ENCODE results near the gene FITM1.

Gene FITM1

DNA sequence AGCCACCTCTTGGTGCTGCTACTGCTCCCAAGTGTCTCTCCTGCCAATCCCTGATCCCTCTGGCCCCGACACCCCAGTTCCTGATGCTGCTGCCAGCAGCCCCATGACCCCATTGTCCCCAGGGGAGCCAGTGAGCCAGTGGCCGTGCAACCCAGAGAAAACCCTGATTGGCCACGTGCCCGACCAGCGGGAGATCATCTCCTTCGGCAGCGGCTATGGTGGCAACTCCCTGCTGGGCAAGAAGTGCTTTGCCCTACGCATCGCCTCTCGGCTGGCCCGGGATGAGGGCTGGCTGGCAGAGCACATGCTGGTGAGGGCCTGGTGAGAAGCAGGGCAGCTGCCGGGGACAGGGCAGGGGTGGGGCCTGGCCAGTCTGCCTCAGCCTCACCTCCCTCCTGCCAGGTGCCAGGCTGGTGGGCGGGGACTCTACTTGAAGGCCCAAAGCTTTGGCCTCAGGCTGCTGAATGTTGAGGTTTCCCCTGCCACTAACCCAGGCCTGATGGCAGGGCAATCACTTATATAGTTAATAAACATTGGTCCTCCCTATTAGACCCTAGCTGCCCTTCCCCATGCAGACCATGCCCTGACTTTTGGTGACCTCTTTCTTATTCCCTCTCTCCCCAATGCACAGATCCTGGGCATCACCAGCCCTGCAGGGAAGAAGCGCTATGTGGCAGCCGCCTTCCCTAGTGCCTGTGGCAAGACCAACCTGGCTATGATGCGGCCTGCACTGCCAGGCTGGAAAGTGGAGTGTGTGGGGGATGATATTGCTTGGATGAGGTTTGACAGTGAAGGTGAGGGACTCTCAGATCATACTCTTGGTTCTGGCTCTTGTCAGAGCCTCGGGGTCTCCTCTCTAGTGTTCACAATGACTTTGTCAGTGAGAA lies 31.3 kb upstream of the FITM1 start:
- TF ChIP-seq HDGF (IDR thresholded peaks at IDR 0.05; ENCODE audit: borderline replicate concordance) (no peak), L3MBTL2 (conservative IDR thresholded peaks at IDR 0.05) (no peak), ARNT (IDR thresholded peaks at IDR 0.05) (no peak), ZNF384 (IDR thresholded peaks at IDR 0.05) (no peak), ELF4 (IDR thresholded peaks at IDR 0.05) (no peak), SUZ12 (IDR thresholded peaks at IDR 0.05) (no peak), NFRKB (IDR thresholded peaks at IDR 0.05) (no peak), LEF1 (IDR thresholded peaks at IDR 0.05; ENCODE audit: borderline replicate concordance) (no peak), TARDBP (IDR thresholded peaks at IDR 0.05) (no peak), FOXM1 (IDR thresholded peaks at IDR 0.05; ENCODE audit: borderline replicate concordance) (no peak), CTBP1 (IDR thresholded peaks at IDR 0.05; ENCODE audit: borderline replicate concordance) (no peak), SP1 (IDR thresholded peaks at IDR 0.05) (no peak), FOXA1 (IDR thresholded peaks at IDR 0.05) (no peak)
- ChIA-PET CTCF (interaction anchor here (2.3 kb wide), 1 partner anchor 9 kb away, joined by 6 read pairs; no protein-coding TSS in a partner anchor), POLR2A (interaction anchor here (1.4 to 8.8 kb wide), 2 partner anchors 7 to 37 kb away, joined by 3 to 162 read pairs; partner anchors contain the start of gene PSME1)
- no peak for DNase-seq (ENCODE audit: extremely low spot score)

DNA sequence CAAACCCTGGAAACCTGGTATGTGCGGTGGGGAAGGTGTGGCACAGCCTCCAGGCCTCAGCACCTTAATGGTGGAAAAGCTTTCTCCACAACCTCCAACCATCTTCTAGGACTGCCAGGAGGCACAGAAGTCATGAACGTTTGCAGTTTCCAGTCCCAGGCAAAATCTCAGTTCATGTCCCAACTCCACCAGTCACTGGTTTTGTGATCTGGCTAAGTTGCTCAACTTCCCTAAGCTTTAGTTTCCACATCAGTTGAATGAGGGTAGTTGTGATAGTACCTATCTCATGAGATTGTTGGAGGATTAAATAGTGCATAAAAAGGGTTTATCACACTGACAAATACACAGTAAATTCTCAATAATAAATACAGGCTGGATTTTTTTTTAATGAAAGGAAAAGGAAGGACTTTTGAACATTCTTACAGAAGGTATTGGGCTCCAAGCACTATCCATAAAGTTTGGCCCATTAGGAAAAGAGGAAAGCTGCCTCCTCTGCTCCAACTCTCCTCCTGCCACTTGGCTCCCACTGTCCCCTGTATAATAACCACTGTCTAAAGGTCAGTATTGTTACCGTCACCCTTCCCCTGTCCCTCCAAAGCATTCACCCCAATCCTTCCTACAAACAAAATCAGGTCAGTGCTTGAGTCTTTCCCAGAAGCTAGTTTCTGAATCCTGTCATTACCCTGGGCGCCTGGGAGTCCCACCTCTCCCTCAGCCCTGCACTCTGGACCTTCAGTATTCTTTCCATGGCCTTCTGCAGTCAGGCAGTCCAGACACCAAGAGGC lies 30.1 kb upstream of the FITM1 start:
- POLR2A ChIA-PET, result interaction anchor here (1.6 to 3.1 kb wide), 3 partner anchors 14 to 35 kb away, joined by 5 to 13 read pairs (median 5); partner anchors contain the start of genes DCAF11, NRL and PSME1
- DNase-seq (ENCODE audit: extremely low spot score), result no peak
- TF ChIP-seq SUZ12 (IDR thresholded peaks at IDR 0.05) (no peak), LEF1 (IDR thresholded peaks at IDR 0.05; ENCODE audit: borderline replicate concordance) (no peak), ZNF384 (IDR thresholded peaks at IDR 0.05) (no peak), CTBP1 (IDR thresholded peaks at IDR 0.05; ENCODE audit: borderline replicate concordance) (no peak), HDGF (IDR thresholded peaks at IDR 0.05; ENCODE audit: borderline replicate concordance) (no peak), FOXA1 (IDR thresholded peaks at IDR 0.05) (no peak), NFRKB (IDR thresholded peaks at IDR 0.05) (no peak), TARDBP (IDR thresholded peaks at IDR 0.05) (no peak), FOXM1 (IDR thresholded peaks at IDR 0.05; ENCODE audit: borderline replicate concordance) (no peak), L3MBTL2 (conservative IDR thresholded peaks at IDR 0.05) (no peak), FOXK2 (IDR thresholded peaks at IDR 0.05) (no peak), SP1 (IDR thresholded peaks at IDR 0.05) (no peak), BHLHE40 (IDR thresholded peaks at IDR 0.05; ENCODE audit: borderline replicate concordance) (no peak), ARNT (IDR thresholded peaks at IDR 0.05) (no peak), ELF4 (IDR thresholded peaks at IDR 0.05) (no peak)
- TF ChIP-seq, protein P1, sequence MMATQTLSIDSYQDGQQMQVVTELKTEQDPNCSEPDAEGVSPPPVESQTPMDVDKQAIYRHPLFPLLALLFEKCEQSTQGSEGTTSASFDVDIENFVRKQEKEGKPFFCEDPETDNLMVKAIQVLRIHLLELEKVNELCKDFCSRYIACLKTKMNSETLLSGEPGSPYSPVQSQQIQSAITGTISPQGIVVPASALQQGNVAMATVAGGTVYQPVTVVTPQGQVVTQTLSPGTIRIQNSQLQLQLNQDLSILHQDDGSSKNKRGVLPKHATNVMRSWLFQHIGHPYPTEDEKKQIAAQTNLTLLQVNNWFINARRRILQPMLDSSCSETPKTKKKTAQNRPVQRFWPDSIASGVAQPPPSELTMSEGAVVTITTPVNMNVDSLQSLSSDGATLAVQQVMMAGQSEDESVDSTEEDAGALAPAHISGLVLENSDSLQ (IDR thresholded peaks at IDR 0.05), result no peak
- CTCF ChIA-PET, result no interaction called here

DNA sequence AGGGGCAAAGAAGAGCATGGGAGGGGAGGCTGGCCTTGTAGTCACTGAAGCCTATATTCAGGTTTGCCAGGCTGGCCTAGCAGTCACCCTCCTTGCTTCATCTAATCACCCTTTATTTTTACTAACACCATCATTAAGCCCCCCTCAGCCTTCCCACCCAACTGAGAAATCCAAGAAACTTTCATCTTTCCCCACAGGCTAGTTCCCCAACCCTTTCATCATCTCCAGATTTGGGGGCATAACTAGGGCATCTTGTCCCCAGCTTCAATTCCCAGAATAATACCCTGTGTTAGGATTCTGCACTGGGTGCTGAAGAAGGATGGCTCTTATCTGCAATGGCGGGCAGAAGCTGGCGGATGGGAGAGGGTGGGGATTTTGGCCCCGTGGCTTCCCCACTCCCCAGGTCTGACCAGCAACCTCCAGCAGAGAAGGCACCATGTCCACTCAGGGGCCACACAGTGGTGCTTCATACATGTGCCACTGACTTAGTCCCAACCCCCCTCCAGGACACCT lies 29.4 kb upstream of the FITM1 start:
- ChIA-PET CTCF (no interaction called here), POLR2A (interaction anchor here (1.6 to 3.1 kb wide), 3 partner anchors 13 to 35 kb away, joined by 5 to 13 read pairs (median 5); partner anchors contain the start of genes DCAF11, NRL and PSME1)
- TF ChIP-seq ARNT (IDR thresholded peaks at IDR 0.05) (no peak), NFRKB (IDR thresholded peaks at IDR 0.05) (no peak), TARDBP (IDR thresholded peaks at IDR 0.05) (no peak), LEF1 (IDR thresholded peaks at IDR 0.05; ENCODE audit: borderline replicate concordance) (no peak), FOXK2 (IDR thresholded peaks at IDR 0.05) (no peak), FOXM1 (IDR thresholded peaks at IDR 0.05; ENCODE audit: borderline replicate concordance) (no peak), SP1 (IDR thresholded peaks at IDR 0.05) (no peak), ZNF384 (IDR thresholded peaks at IDR 0.05) (no peak), BHLHE40 (IDR thresholded peaks at IDR 0.05; ENCODE audit: borderline replicate concordance) (no peak), CTBP1 (IDR thresholded peaks at IDR 0.05; ENCODE audit: borderline replicate concordance) (no peak), FOXA1 (IDR thresholded peaks at IDR 0.05) (no peak), HDGF (IDR thresholded peaks at IDR 0.05; ENCODE audit: borderline replicate concordance) (no peak), SUZ12 (IDR thresholded peaks at IDR 0.05) (no peak), L3MBTL2 (conservative IDR thresholded peaks at IDR 0.05) (no peak), ELF4 (IDR thresholded peaks at IDR 0.05) (no peak)
- TF ChIP-seq, protein P1 (IDR thresholded peaks at IDR 0.05), result no peak
- DNase-seq (ENCODE audit: extremely low spot score), result no peak

DNA sequence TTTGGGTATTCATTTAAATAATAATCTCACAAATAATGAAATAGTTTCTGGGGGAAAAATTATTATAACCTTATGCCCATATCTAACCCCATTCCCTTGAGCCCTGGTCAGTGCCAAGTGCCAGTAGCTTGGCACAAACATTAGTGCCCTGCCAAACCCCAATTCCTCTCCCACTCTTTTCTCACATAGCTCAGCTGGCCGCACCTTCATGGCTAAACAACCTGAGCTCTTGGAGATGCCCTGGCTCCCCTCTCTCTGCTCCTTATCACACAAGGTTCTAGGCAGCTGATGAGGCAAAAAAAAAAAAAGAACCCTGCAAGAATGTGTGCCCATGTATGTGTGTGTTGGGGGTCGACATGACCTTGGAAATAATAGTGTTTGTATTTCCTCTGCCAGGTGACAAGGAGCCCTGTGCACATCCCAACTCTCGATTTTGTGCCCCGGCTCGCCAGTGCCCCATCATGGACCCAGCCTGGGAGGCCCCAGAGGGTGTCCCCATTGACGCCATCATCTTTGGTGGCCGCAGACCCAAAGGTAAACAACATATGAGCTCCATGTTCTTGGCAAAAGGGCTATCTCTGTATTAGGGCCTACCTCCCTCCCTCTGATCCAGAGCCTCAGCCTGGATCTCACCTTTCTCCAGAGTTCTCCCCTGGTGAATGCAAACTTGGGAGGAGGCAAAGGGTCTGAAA lies 28.0 kb upstream of the FITM1 start:
- ChIA-PET POLR2A (interaction anchor here (2.2 to 9.8 kb wide), 3 partner anchors 8 to 33 kb away, joined by 5 to 162 read pairs (median 13); partner anchors contain the start of genes DCAF11, NRL, PCK2 and PSME1), CTCF (no interaction called here)
- no peak for DNase-seq (ENCODE audit: extremely low spot score)
- TF ChIP-seq FOXA1 (IDR thresholded peaks at IDR 0.05), result no peak
- TF ChIP-seq ELF4 (IDR thresholded peaks at IDR 0.05), result no peak
- TF ChIP-seq SUZ12 (IDR thresholded peaks at IDR 0.05), result no peak
- TF ChIP-seq SP1 (IDR thresholded peaks at IDR 0.05), result no peak
- TF ChIP-seq L3MBTL2 (conservative IDR thresholded peaks at IDR 0.05), result no peak
- TF ChIP-seq, protein P1 (IDR thresholded peaks at IDR 0.05), result no peak
- TF ChIP-seq TARDBP (IDR thresholded peaks at IDR 0.05), result no peak
- no peak for TF ChIP-seq BHLHE40 (IDR thresholded peaks at IDR 0.05; ENCODE audit: borderline replicate concordance)
- no peak for TF ChIP-seq CTBP1 (IDR thresholded peaks at IDR 0.05; ENCODE audit: borderline replicate concordance)
- no peak for TF ChIP-seq ZNF384 (IDR thresholded peaks at IDR 0.05)
- no peak for TF ChIP-seq LEF1 (IDR thresholded peaks at IDR 0.05; ENCODE audit: borderline replicate concordance)
- no peak for TF ChIP-seq ARNT (IDR thresholded peaks at IDR 0.05)
- no peak for TF ChIP-seq HDGF (IDR thresholded peaks at IDR 0.05; ENCODE audit: borderline replicate concordance)
